Omental fat pad (tissue), 4 donors: ENCODE measurements around the gene GMDS. TPM values are rescaled to one million over a fixed set of nuclear protein-coding genes. Genes with fewer than 3 reads are reported as not detected.
A peak's percentile ranks its signal among the peaks of the same experiment; 100 is the strongest.

Experiments
- ATAC-seq: fragments of 150-250 bp; one replicate; pipeline ENCODE4 v1.9.1; 2016; ENCODE audit warnings: mild to moderate bottlenecking, moderate library complexity; ENCODE audit not compliant: low FRiP score
- DNase-seq: peaks from one replicate; pipeline ENCODE4 v3.0.0-alpha.2; 2019; ENCODE audit warnings: low spot score
- CTCF ChIP-seq, 3 donors: fragments of 450-650 bp; IDR thresholded peaks; one replicate each; pipeline ENCODE4 v1.5.1; 2016 to 2017; ENCODE audit warnings: antibody characterized with exemption in 3 of 3, mild to moderate bottlenecking in 3 of 3, moderate library complexity in 2 of 3
- total RNA-seq, 4 donors: library from RNA; depleted of rRNA; stranded (reverse); fragments of >200 nt; gene quantifications; one replicate each; pipeline ENCODE4 v1.1.0, GENCODE V29; 2016

Gene GMDS
- total RNA-seq, 4 donors from 2014 or later, result 5.6 to 20.6 (median 10.7) TPM

- no peak for TF ChIP-seq CTCF (IDR thresholded peaks at IDR 0.05)
- DNase-seq, result no peak
- ATAC-seq, result no peak
These were observed 214.6 kb downstream of the GMDS start for GRCh38 chr6:2030682-2031244.

GRCh38 chr6:2029952-2030351 lies 215.5 kb downstream of the GMDS start:
- no peak for TF ChIP-seq CTCF (IDR thresholded peaks at IDR 0.05)
- no peak for ATAC-seq
- no peak for DNase-seq

- ATAC-seq (no peak), DNase-seq (no peak)
- TF ChIP-seq CTCF (IDR thresholded peaks at IDR 0.05), result no peak
These were observed 216.1 kb downstream of the GMDS start for GRCh38 chr6:2029130-2029794.

GRCh38 chr6:2028457-2029038 lies 216.9 kb downstream of the GMDS start:
- no peak for ATAC-seq
- TF ChIP-seq CTCF (IDR thresholded peaks at IDR 0.05), result no peak
- no peak for DNase-seq

- ATAC-seq, result no peak
- no peak for TF ChIP-seq CTCF (IDR thresholded peaks at IDR 0.05)
- no peak for DNase-seq
These were observed 219.3 kb downstream of the GMDS start for GRCh38 chr6:2026133-2026532.

- ATAC-seq (no peak), DNase-seq (peak; percentile 25)
- no peak for TF ChIP-seq CTCF (IDR thresholded peaks at IDR 0.05)
These were observed 223.7 kb downstream of the GMDS start for GRCh38 chr6:2021713-2022125.

GRCh38 chr6:2020909-2021308 lies 224.5 kb downstream of the GMDS start:
- no peak for TF ChIP-seq CTCF (IDR thresholded peaks at IDR 0.05)
- ATAC-seq (no peak), DNase-seq (no peak)
